Sigmoid colon (tissue), 4 donors: ENCODE data around the gene SOX6.

ENCODE experiments used
- EP300 ChIP-seq, 4 donors: sonication (generic); formaldehyde crosslinking; IDR thresholded peaks; one replicate each; pipeline ENCODE4 v1.6.1; 2017; ENCODE audit warnings: antibody characterized with exemption in 4 of 4
- POLR2A ChIP-seq, 2 donors: fragments of 450-650 bp; IDR thresholded peaks; one replicate each; pipeline ENCODE4 v1.6.1; 2016; ENCODE audit warnings: antibody characterized with exemption in 2 of 2, mild to moderate bottlenecking in 2 of 2, moderate library complexity in 2 of 2
- POLR2AphosphoS5 ChIP-seq, 4 donors: sonication (generic); formaldehyde crosslinking; IDR thresholded peaks; one replicate each; pipeline ENCODE4 v1.6.1; 2017; ENCODE audit warnings: antibody characterized with exemption in 4 of 4
- TF ChIP-seq, protein P1 (sequence below), 4 experiments: fragments of 450-650 bp in 3 of 4; fragments of 200-600 bp in 1 of 4; IDR thresholded peaks; one replicate each; pipeline ENCODE4 v1.5.1; 2016 to 2019; ENCODE audit warnings: antibody characterized with exemption in 4 of 4, mild to moderate bottlenecking in 3 of 4, moderate library complexity in 2 of 4

DNA sequence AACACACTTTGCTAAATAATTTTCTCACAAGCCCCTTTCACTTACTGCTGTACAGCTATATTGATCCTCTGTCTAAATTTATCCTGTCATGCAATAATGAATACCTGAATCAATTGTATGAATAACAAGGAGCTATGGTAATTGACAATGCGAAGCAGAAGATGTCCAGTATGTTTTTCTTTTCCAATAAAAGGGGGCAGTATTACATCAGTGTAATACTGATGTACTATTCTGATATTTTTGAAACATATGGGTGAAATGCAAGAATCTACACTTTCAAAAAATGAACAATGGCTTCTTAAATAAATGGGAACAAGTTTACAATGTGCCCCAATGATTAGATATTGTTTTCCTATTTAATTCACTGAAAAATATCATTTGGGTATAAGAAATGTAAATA is 315.1 kb downstream of the SOX6 start:
- TF ChIP-seq EP300 (IDR thresholded peaks at IDR 0.05) (no peak), POLR2A (IDR thresholded peaks at IDR 0.05) (no peak), POLR2AphosphoS5 (IDR thresholded peaks at IDR 0.05) (no peak)
- TF ChIP-seq, protein P1, sequence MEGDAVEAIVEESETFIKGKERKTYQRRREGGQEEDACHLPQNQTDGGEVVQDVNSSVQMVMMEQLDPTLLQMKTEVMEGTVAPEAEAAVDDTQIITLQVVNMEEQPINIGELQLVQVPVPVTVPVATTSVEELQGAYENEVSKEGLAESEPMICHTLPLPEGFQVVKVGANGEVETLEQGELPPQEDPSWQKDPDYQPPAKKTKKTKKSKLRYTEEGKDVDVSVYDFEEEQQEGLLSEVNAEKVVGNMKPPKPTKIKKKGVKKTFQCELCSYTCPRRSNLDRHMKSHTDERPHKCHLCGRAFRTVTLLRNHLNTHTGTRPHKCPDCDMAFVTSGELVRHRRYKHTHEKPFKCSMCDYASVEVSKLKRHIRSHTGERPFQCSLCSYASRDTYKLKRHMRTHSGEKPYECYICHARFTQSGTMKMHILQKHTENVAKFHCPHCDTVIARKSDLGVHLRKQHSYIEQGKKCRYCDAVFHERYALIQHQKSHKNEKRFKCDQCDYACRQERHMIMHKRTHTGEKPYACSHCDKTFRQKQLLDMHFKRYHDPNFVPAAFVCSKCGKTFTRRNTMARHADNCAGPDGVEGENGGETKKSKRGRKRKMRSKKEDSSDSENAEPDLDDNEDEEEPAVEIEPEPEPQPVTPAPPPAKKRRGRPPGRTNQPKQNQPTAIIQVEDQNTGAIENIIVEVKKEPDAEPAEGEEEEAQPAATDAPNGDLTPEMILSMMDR (IDR thresholded peaks at IDR 0.05): no peak
